H1 (cell line): Measurements from ENCODE around the gene LSM14B. TPM values are rescaled to one million over a fixed set of nuclear protein-coding genes. Genes with fewer than 3 reads are reported as not detected.

ENCODE experiments used
- CTCF ChIA-PET: fragments of 300-600 bp; sonication (Branson Sonifier 250); formaldehyde crosslinking; loops from one replicate; lab custom pipeline; 2021; ENCODE audit not compliant: partially characterized antibody; lab: Charles Lee
- POLR2A ChIA-PET: fragments of 300-600 bp; sonication (Branson Sonifier 250); formaldehyde crosslinking; loops from one replicate; lab custom pipeline; 2021; ENCODE audit warnings: inconsistent platforms; ENCODE audit not compliant: partially characterized antibody; lab: Charles Lee
- DNase-seq, 2 experiments: peaks; one replicate each; pipeline versions ENCODE4 v3.0.0 to v3.0.0-alpha.2; 2010 to 2022; ENCODE audit warnings: low spot score in 2 of 2, low read depth in 1 of 2, mixed read lengths in 1 of 2
- FAIRE-seq: peaks from 2 replicates; lab custom pipeline; 2011; peaks lifted over from hg19 to GRCh38; lab: Jason Lieb, UNC
- H2AFZ ChIP-seq: 2 replicates; pipeline ENCODE4 v1.8.1; 2012; ENCODE audit warnings: low read length, inconsistent platforms
- H2AK5ac ChIP-seq: 2 replicates; pipeline ENCODE4 v1.6.1; 2013; ENCODE audit warnings: low read depth, low read length
- H2BK120ac ChIP-seq: replicated peaks from 2 replicates; pipeline ENCODE3; 2013; ENCODE audit warnings: low read depth, low read length, inconsistent platforms
- H2BK12ac ChIP-seq: 2 replicates; pipeline ENCODE4 v1.6.1; 2013; ENCODE audit warnings: low read depth, low read length
- H2BK15ac ChIP-seq: 2 replicates; pipeline ENCODE4 v1.6.1; 2013; ENCODE audit warnings: low read length
- H2BK20ac ChIP-seq: 2 replicates; pipeline ENCODE4 v1.6.1; 2013; ENCODE audit warnings: low read length
- H2BK5ac ChIP-seq: 2 replicates; pipeline ENCODE4 v1.6.1; 2013; ENCODE audit warnings: low read depth, low read length
- H3K14ac ChIP-seq: 2 replicates; pipeline ENCODE4 v1.6.1; 2013; ENCODE audit warnings: inconsistent platforms; ENCODE audit not compliant: insufficient read length
- H3K18ac ChIP-seq: 2 replicates; pipeline ENCODE4 v1.6.1; 2013; ENCODE audit warnings: low read length; ENCODE audit errors: extremely low read depth
- H3K23ac ChIP-seq: 2 replicates; pipeline ENCODE4 v1.6.1; 2013; ENCODE audit warnings: inconsistent platforms; ENCODE audit not compliant: insufficient read length
- H3K23me2 ChIP-seq: 2 replicates; pipeline ENCODE4 v1.6.1; 2013; ENCODE audit warnings: low read depth, low read length
- H3K27ac ChIP-seq: 2 replicates; pipeline ENCODE4 v1.6.1; 2011; ENCODE audit warnings: low read depth, low read length, inconsistent platforms
- H3K27me3 ChIP-seq, 4 experiments: replicated peaks in 1 of 4; 1 replicate in 1 of 4; 2 replicates in 3 of 4; pipeline versions ENCODE4 v1.6.1 to v1.8.1; 2011 to 2013; ENCODE audit warnings: low read length in 3 of 4, mild to moderate bottlenecking in 3 of 4, inconsistent platforms in 2 of 4, mixed read lengths in 2 of 4, moderate library complexity in 1 of 4; ENCODE audit not compliant: control insufficient read depth in 3 of 4, insufficient read depth in 3 of 4; ENCODE audit errors: extremely low read depth in 1 of 4
- H3K36me3 ChIP-seq, 4 experiments: 2 replicates each; pipeline versions ENCODE4 v1.6.1 to v1.8.1; 2011 to 2013; ENCODE audit warnings: mild to moderate bottlenecking in 4 of 4, low read length in 3 of 4, moderate library complexity in 2 of 4, control low read depth in 1 of 4, inconsistent platforms in 1 of 4; ENCODE audit not compliant: insufficient read depth in 4 of 4, control insufficient read depth in 2 of 4
- H3K4ac ChIP-seq: replicated peaks from 2 replicates; pipeline ENCODE3; 2013; ENCODE audit warnings: low read length, low read depth, mixed read lengths, inconsistent platforms; ENCODE audit not compliant: insufficient read length
- H3K4me1 ChIP-seq, 4 experiments: replicated peaks in 1 of 4; 1 replicate in 1 of 4; 2 replicates in 3 of 4; pipeline versions ENCODE4 v1.6.1 to v1.8.1; 2011 to 2013; ENCODE audit warnings: low read length in 3 of 4, inconsistent platforms in 2 of 4, mixed read lengths in 1 of 4; ENCODE audit not compliant: insufficient read depth in 4 of 4, control insufficient read depth in 3 of 4
- H3K4me2 ChIP-seq, 2 experiments: 2 replicates each; pipeline versions ENCODE4 v1.6.1 to v1.8.1; 2011 to 2013; ENCODE audit warnings: low read depth in 2 of 2, low read length in 2 of 2, control low read depth in 1 of 2, inconsistent platforms in 1 of 2, mild to moderate bottlenecking in 1 of 2; ENCODE audit not compliant: insufficient read depth in 1 of 2
- H3K4me3 ChIP-seq, 4 experiments: fragments of 200-600, 300-600 bp in 1 of 4; sonication (generic), shearing (Covaris generic), sonication (Bioruptor Twin) in 1 of 4; 2 replicates each; pipeline versions ENCODE4 v1.5.1 to v1.8.1; 2011 to 2016; ENCODE audit warnings: low read length in 4 of 4, low read depth in 3 of 4, control low read depth in 2 of 4, inconsistent platforms in 2 of 4, mild to moderate bottlenecking in 2 of 4, mixed read lengths in 1 of 4, moderate library complexity in 1 of 4; ENCODE audit not compliant: insufficient read depth in 2 of 4; ENCODE audit errors: extremely low read depth in 1 of 4
- H3K56ac ChIP-seq: replicated peaks from 2 replicates; pipeline ENCODE3; 2013; ENCODE audit warnings: low read depth, mild to moderate bottlenecking, mixed read lengths, low read length, inconsistent platforms; ENCODE audit not compliant: insufficient read length
- H3K79me1 ChIP-seq: 2 replicates; pipeline ENCODE4 v1.6.1; 2013; ENCODE audit warnings: low read depth, low read length, control low read depth
- H3K79me2 ChIP-seq, 2 experiments: 2 replicates each; pipeline versions ENCODE4 v1.6.1 to v1.8.1; 2012 to 2013; ENCODE audit warnings: low read length in 2 of 2, mild to moderate bottlenecking in 2 of 2, inconsistent platforms in 1 of 2; ENCODE audit not compliant: insufficient read depth in 2 of 2, control insufficient read depth in 1 of 2
- H3K9ac ChIP-seq, 4 experiments: replicated peaks in 1 of 4; 1 replicate in 1 of 4; 2 replicates in 3 of 4; pipeline versions ENCODE4 v1.6.1 to v1.8.1; 2011 to 2013; ENCODE audit warnings: low read depth in 3 of 4, low read length in 3 of 4, control low read depth in 2 of 4, mild to moderate bottlenecking in 2 of 4, moderate library complexity in 2 of 4, inconsistent platforms in 1 of 4; ENCODE audit errors: extremely low read depth in 1 of 4
- H3K9me3 ChIP-seq, 2 experiments: 2 replicates each; pipeline versions ENCODE4 v1.6.1 to v1.8.1; 2012 to 2013; ENCODE audit warnings: mild to moderate bottlenecking in 2 of 2, moderate library complexity in 2 of 2, control low read depth in 1 of 2, inconsistent platforms in 1 of 2, low read depth in 1 of 2, low read length in 1 of 2, mixed read lengths in 1 of 2; ENCODE audit not compliant: insufficient read depth in 2 of 2
- H4K20me1 ChIP-seq, 2 experiments: replicated peaks in 1 of 2; 2 replicates each; pipeline versions ENCODE3 to v1.8.1; 2011 to 2013; ENCODE audit warnings: inconsistent platforms in 2 of 2, low read length in 2 of 2, mild to moderate bottlenecking in 1 of 2; ENCODE audit not compliant: insufficient read depth in 2 of 2, control insufficient read depth in 1 of 2
- H4K5ac ChIP-seq: 2 replicates; pipeline ENCODE4 v1.6.1; 2013; ENCODE audit warnings: low read length, low read depth, mixed read lengths, inconsistent platforms; ENCODE audit not compliant: insufficient read length
- H4K8ac ChIP-seq: 2 replicates; pipeline ENCODE4 v1.8.0; 2013; ENCODE audit warnings: mild to moderate bottlenecking, moderate library complexity, low read length, inconsistent platforms; ENCODE audit not compliant: insufficient read depth; ENCODE audit errors: extremely low read depth
- H4K91ac ChIP-seq: replicated peaks from 2 replicates; pipeline ENCODE3; 2013; ENCODE audit warnings: low read length, mixed read lengths, inconsistent platforms; ENCODE audit not compliant: insufficient read length
- ASH2L ChIP-seq: fragments of 200-600, 300-600 bp; sonication (generic); IDR thresholded peaks from one replicate; pipeline ENCODE4 v1.7.1; 2017; ENCODE audit warnings: low read length
- CEBPB ChIP-seq: IDR thresholded peaks from 2 replicates; pipeline ENCODE4 v1.6.1; 2012; ENCODE audit warnings: low read depth, low read length
- CHD1 ChIP-seq: IDR thresholded peaks from 2 replicates; pipeline ENCODE4 v1.6.1; 2012; ENCODE audit warnings: low read depth, low read length, improper control_type of control experiment
- EP300 ChIP-seq, 2 experiments: IDR thresholded peaks; 1 replicate in 1 of 2; 2 replicates in 1 of 2; pipeline ENCODE4 v1.6.1; 2011 to 2012; ENCODE audit warnings: low read depth in 2 of 2, low read length in 2 of 2, mild to moderate bottlenecking in 2 of 2, borderline replicate concordance in 1 of 2, inconsistent platforms in 1 of 2, moderate library complexity in 1 of 2
- HDAC6 ChIP-seq: IDR thresholded peaks from one replicate; pipeline ENCODE4 v1.7.1; 2012; ENCODE audit warnings: low read depth, mild to moderate bottlenecking, inconsistent platforms, low read length, moderate library complexity
- JUND ChIP-seq: IDR thresholded peaks from 2 replicates; pipeline ENCODE4 v1.6.1; 2011; ENCODE audit warnings: mild to moderate bottlenecking, improper control_type of control experiment, low read length
- KDM5A ChIP-seq: fragments of 200-600 bp; IDR thresholded peaks from 2 replicates; pipeline ENCODE4 v1.7.1; 2012; ENCODE audit warnings: mild to moderate bottlenecking, low read length, inconsistent platforms, mixed read lengths
- MAFK ChIP-seq: IDR thresholded peaks from 2 replicates; pipeline ENCODE4 v1.6.1; 2012; ENCODE audit warnings: low read depth, mild to moderate bottlenecking, improper control_type of control experiment, low read length
- NRF1 ChIP-seq: IDR thresholded peaks from 2 replicates; pipeline ENCODE4 v1.6.1; 2011; ENCODE audit warnings: mild to moderate bottlenecking, low read depth, low read length, improper control_type of control experiment
- PHF8 ChIP-seq: fragments of 200-600 bp; sonication (generic); conservative IDR thresholded peaks from 2 replicates; pipeline ENCODE4 v1.7.1; 2012; ENCODE audit warnings: low read depth, mild to moderate bottlenecking, inconsistent platforms, low read length, moderate library complexity
- POLR2AphosphoS5 ChIP-seq: IDR thresholded peaks from 2 replicates; pipeline ENCODE4 v1.6.1; 2011; ENCODE audit warnings: low read depth, low read length
- SIX5 ChIP-seq: IDR thresholded peaks from 2 replicates; pipeline ENCODE4 v1.6.1; 2011; ENCODE audit warnings: mild to moderate bottlenecking, low read depth, low read length
- SP2 ChIP-seq: IDR thresholded peaks from 2 replicates; pipeline ENCODE4 v1.6.1; 2012; ENCODE audit warnings: mild to moderate bottlenecking, low read length, inconsistent platforms
- TAF1 ChIP-seq: IDR thresholded peaks from 2 replicates; pipeline ENCODE4 v1.6.1; 2011; ENCODE audit warnings: mild to moderate bottlenecking, low read depth, low read length
- TBP ChIP-seq: IDR thresholded peaks from 2 replicates; pipeline ENCODE4 v1.6.1; 2011; ENCODE audit warnings: low read depth, low read length, improper control_type of control experiment
- TCF12 ChIP-seq: IDR thresholded peaks from 2 replicates; pipeline ENCODE4 v1.6.1; 2011; ENCODE audit warnings: low read depth, mild to moderate bottlenecking, low read length
- WGBS, 2 experiments: shearing (Covaris generic) in 1 of 2; methylation state at CpG; one replicate each; pipeline versions ENCODE4 v1.1.6 to v1.1.7; 2013 to 2015; ENCODE audit warnings: low lambda C conversion rate in 2 of 2, mixed read lengths in 2 of 2, inconsistent platforms in 1 of 2, low coverage in 1 of 2, missing lambda C conversion rate in 1 of 2; ENCODE audit not compliant: insufficient replicate concordance in 2 of 2, insufficient coverage in 1 of 2, insufficient read length in 1 of 2; ENCODE audit errors: extremely low coverage in 1 of 2, missing lambda C conversion rate in 1 of 2; 5-methylcytosine and 5-hydroxymethylcytosine counted together
- polyA plus RNA-seq, 7 experiments: library from polyadenylated mRNA; depleted of rRNA in 3 of 7; stranded (reverse) in 5 of 7; unstranded in 2 of 7; fragments of >200 nt in 5 of 7; fragments of 200-250 nt in 2 of 7; gene quantifications; 1 replicate in 5 of 7; 2 replicates in 1 of 7; 4 replicates in 1 of 7; pipeline versions ENCODE4 v1.2.1 to v1.2.3, GENCODE V29; 2011 to 2013; ENCODE audit warnings: missing spikeins in 2 of 7, mixed read lengths in 2 of 7
- total RNA-seq: library from RNA; stranded (reverse); fragmentation: NEBNext Ultra II Directional; extraction: Animal tissue kit (Norgen Biotek cat#: 25700); gene quantifications from 2 replicates; pipeline ENCODE4 v1.2.1, GENCODE V29; 2021

LSM14B gene
- total and polyA plus RNA-seq, 2 of the 8 experiments (the other 6 are each of a cell fraction or from before 2014, with no cell fraction given), result 58.3 to 65.6 TPM

GRCh38 chr20:62132421-62132820, 10.1 kb downstream of the LSM14B start:
- Histone ChIP-seq H3K4me3 (no peak overlapping the region), H4K91ac (no peak overlapping the region), H2BK15ac (no peak overlapping the region), H4K8ac (no peak overlapping the region; the same call in 1 of the 2 replicates), H3K9ac (no peak overlapping the region), H2BK5ac (no peak overlapping the region), H3K4ac (no peak overlapping the region), H3K36me3 (peaks cover 50 to 98% (median 80%) of the 10 kb centered on the region in 4 experiments), H4K20me1 (peaks cover 21 to 48% of the 10 kb centered on the region in 2 experiments), H3K79me1 (no peaks in the 10 kb centered on the region; the same call in 1 of the 2 replicates), H3K9me3 (no peaks in the 10 kb centered on the region), H3K27me3 (no peaks in the 10 kb centered on the region), H4K5ac (no peak overlapping the region), H3K4me2 (no peak overlapping the region), H3K23me2 (no peaks in the 10 kb centered on the region), H3K27ac (no peak overlapping the region), H3K56ac (no peak overlapping the region), H2BK120ac (no peak overlapping the region), H3K14ac (no peak overlapping the region), H3K23ac (no peak overlapping the region), H2AFZ (no peak overlapping the region), H3K4me1 (no peaks in the 10 kb centered on the region), H2AK5ac (no peak overlapping the region), H2BK20ac (no peak overlapping the region), H2BK12ac (no peak overlapping the region), H3K79me2 (peaks cover 0 to 11% of the 10 kb centered on the region in 2 experiments; a peak in 1 of 4 replicates), H3K18ac (no peak overlapping the region)
- CTCF ChIA-PET, result interaction anchor here (0.6 to 4.4 kb wide), 6 partner anchors 8 to 195 kb away, joined by 3 to 27 read pairs (median 4); no protein-coding TSS in a partner anchor
- no peak for DNase-seq
- WGBS, 2 experiments, result 92% methylated on average over 7 of the region's 7 CpGs; no CpG with 5 or more reads in 1 of the 2 experiments
- no peak for FAIRE-seq
- POLR2A ChIA-PET, result interaction anchor here (1.0 to 5.2 kb wide), 8 partner anchors 9 to 132 kb away, joined by 3 to 61 read pairs (median 4); partner anchors contain the start of genes LSM14B, PSMA7, SS18L1 and TAF4
- TF ChIP-seq JUND, result no peak
- no peak for TF ChIP-seq SP2
- TF ChIP-seq MAFK, result no peak
- TF ChIP-seq EP300 (IDR thresholded peaks at IDR 0.05; ENCODE audit: borderline replicate concordance in 1 of 2, low read depth in 2 of 2, low read length in 2 of 2), result no peak
- TF ChIP-seq TBP, result no peak
- TF ChIP-seq PHF8, result no peak
- no peak for TF ChIP-seq CHD1
- TF ChIP-seq CEBPB, result no peak
- no peak for TF ChIP-seq POLR2AphosphoS5
- TF ChIP-seq NRF1, result no peak
- no peak for TF ChIP-seq KDM5A
- TF ChIP-seq TCF12, result no peak
- TF ChIP-seq SIX5, result no peak
- no peak for TF ChIP-seq HDAC6
- TF ChIP-seq TAF1, result no peak
- TF ChIP-seq ASH2L, result no peak
